Islet of Langerhans (tissue), 1 donor: ENCODE data around the gene WDR5.

Experiments
- FAIRE-seq: peaks from one replicate; lab custom pipeline; 2011; peaks lifted over from hg19 to GRCh38; lab: Jason Lieb, UNC

The WDR5 gene

GRCh38 chr9:134132208-134132870, 3.5 kb upstream of the WDR5 start:
- no peak for FAIRE-seq

GRCh38 chr9:134134949-134135342, 936 bp upstream of the WDR5 start:
- FAIRE-seq, result no peak

- no peak for FAIRE-seq
These were observed 475 bp downstream of the WDR5 start for GRCh38 chr9:134136118-134136995.

- no peak for FAIRE-seq
These were observed 1.1 kb downstream of the WDR5 start for GRCh38 chr9:134136996-134137299.

- FAIRE-seq, result no peak
These were observed 2.4 kb downstream of the WDR5 start for GRCh38 chr9:134138292-134138691.

- no peak for FAIRE-seq
These were observed 3.2 kb downstream of the WDR5 start for GRCh38 chr9:134139081-134139480.

- no peak for FAIRE-seq
These were observed 6.0 kb downstream of the WDR5 start for GRCh38 chr9:134141906-134142305.

GRCh38 chr9:134144801-134145200, 8.9 kb downstream of the WDR5 start:
- no peak for FAIRE-seq

GRCh38 chr9:134145262-134145661, 9.4 kb downstream of the WDR5 start:
- no peak for FAIRE-seq

GRCh38 chr9:134146774-134147493, 11.1 kb downstream of the WDR5 start:
- no peak for FAIRE-seq

- no peak for FAIRE-seq
These were observed 13.5 kb downstream of the WDR5 start for GRCh38 chr9:134149380-134149779.

- no peak for FAIRE-seq
These were observed 14.8 kb downstream of the WDR5 start for GRCh38 chr9:134150557-134151214.

GRCh38 chr9:134152022-134152448, 16.2 kb downstream of the WDR5 start:
- FAIRE-seq, result no peak

GRCh38 chr9:134152488-134152887, 16.6 kb downstream of the WDR5 start:
- FAIRE-seq, result no peak

- FAIRE-seq, result no peak
These were observed 17.6 kb downstream of the WDR5 start for GRCh38 chr9:134153450-134153849.

- no peak for FAIRE-seq
These were observed 18.4 kb downstream of the WDR5 start for GRCh38 chr9:134154262-134154701.

GRCh38 chr9:134155812-134156377, 20.0 kb downstream of the WDR5 start:
- FAIRE-seq, result no peak

GRCh38 chr9:134156564-134157377, 20.9 kb downstream of the WDR5 start:
- no peak for FAIRE-seq

- no peak for FAIRE-seq
These were observed 21.6 kb downstream of the WDR5 start for GRCh38 chr9:134157378-134157885.

GRCh38 chr9:134158242-134158641, 22.4 kb downstream of the WDR5 start:
- no peak for FAIRE-seq

- FAIRE-seq, result no peak
These were observed 23.0 kb downstream of the WDR5 start for GRCh38 chr9:134158753-134159392.
